Left ventricle myocardium inferior (tissue), 1 donor: Measurements from ENCODE around the gene FOXI1. TPM values are rescaled to one million over a fixed set of nuclear protein-coding genes. Genes with fewer than 3 reads are reported as not detected.

Experiments
- DNase-seq: peaks from one replicate; pipeline ENCODE4 v3.0.0-alpha.2; 2020
- H3K27ac ChIP-seq: fragments of 200-600 bp; replicated peaks from 2 replicates; pipeline ENCODE4 v1.8.0; 2021
- H3K27me3 ChIP-seq: fragments of 200-600 bp; 2 replicates; pipeline ENCODE4 v1.8.0; 2021; ENCODE audit warnings: low read depth
- H3K36me3 ChIP-seq: fragments of 200-600 bp; 2 replicates; pipeline ENCODE4 v1.8.0; 2021
- H3K4me1 ChIP-seq: fragments of 200-600 bp; 2 replicates; pipeline ENCODE4 v1.8.0; 2021
- H3K4me3 ChIP-seq: fragments of 200-600 bp; 2 replicates; pipeline ENCODE4 v1.8.0; 2021; ENCODE audit warnings: mild to moderate bottlenecking, moderate library complexity
- H3K9me3 ChIP-seq: fragments of 200-600 bp; replicated peaks from 2 replicates; pipeline ENCODE4 v1.8.0; 2021
- CTCF ChIP-seq: fragments of 200-600 bp; IDR thresholded peaks from 2 replicates; pipeline ENCODE4 v1.8.0; 2021; ENCODE audit warnings: antibody characterized with exemption, mild to moderate bottlenecking, borderline replicate concordance
- intact Hi-C: fragments of 100-400 bp; cut with micrococcal nuclease; formaldehyde crosslinking; loops from one replicate; pipeline ENCODE4 v1.11.0; 2022
- total RNA-seq: library from RNA; stranded (reverse); fragmentation: NEBNext Ultra II Directional; extraction: Animal tissue kit (Norgen Biotek cat#: 25700); gene quantifications from one replicate; pipeline ENCODE4 v1.2.1, GENCODE V29; 2021
- donor health status: DM: no; HTN: yes; CAD: no; lungs with severe emphysema.

The FOXI1 gene
- total RNA-seq, 1 donor from 2014 or later, result not detected

GRCh38 chr5:170117736-170118135 is 12.0 kb downstream of the FOXI1 start:
- DNase-seq, result no peak
- no peak overlapping the region for H3K27ac ChIP-seq
- H3K9me3 ChIP-seq, result no peaks in the 10 kb centered on the region
- H3K36me3 ChIP-seq, result no peaks in the 10 kb centered on the region
- no peaks in the 10 kb centered on the region for H3K4me1 ChIP-seq
- no peak for TF ChIP-seq CTCF
- intact Hi-C loops, result no loop called here
- no peaks in the 10 kb centered on the region for H3K27me3 ChIP-seq
- no peak overlapping the region for H3K4me3 ChIP-seq

GRCh38 chr5:170120576-170120975 is 14.9 kb downstream of the FOXI1 start:
- H3K36me3 ChIP-seq, result no peaks in the 10 kb centered on the region
- intact Hi-C loops, result no loop called here
- no peak for TF ChIP-seq CTCF

GRCh38 chr5:170121321-170121720 is 15.6 kb downstream of the FOXI1 start:
- H3K36me3 ChIP-seq, result no peaks in the 10 kb centered on the region
- TF ChIP-seq CTCF, result no peak
- H3K4me3 ChIP-seq, result no peak overlapping the region
- no peak overlapping the region for H3K27ac ChIP-seq
- peaks cover 3% of the 10 kb centered on the region for H3K27me3 ChIP-seq
- peaks cover 17% of the 10 kb centered on the region for H3K9me3 ChIP-seq
- H3K4me1 ChIP-seq, result no peaks in the 10 kb centered on the region
- no peak for DNase-seq
- intact Hi-C loops, result no loop called here

More at GRCh38 chr5:170120576-170120975, 14.9 kb downstream of the FOXI1 start:
- H3K27ac ChIP-seq, result no peak overlapping the region
- H3K27me3 ChIP-seq, result peaks cover 3% of the 10 kb centered on the region
- no peak for DNase-seq
- H3K4me3 ChIP-seq, result no peak overlapping the region
- peaks cover 10% of the 10 kb centered on the region for H3K9me3 ChIP-seq
- H3K4me1 ChIP-seq, result no peaks in the 10 kb centered on the region

- TF ChIP-seq CTCF, result no peak
- H3K4me3 ChIP-seq, result no peak overlapping the region
- H3K9me3 ChIP-seq, result peaks cover 34% of the 10 kb centered on the region
- no peaks in the 10 kb centered on the region for H3K4me1 ChIP-seq
- no peaks in the 10 kb centered on the region for H3K36me3 ChIP-seq
- H3K27ac ChIP-seq, result no peak overlapping the region
- intact Hi-C loops, result no loop called here
- DNase-seq, result no peak
- H3K27me3 ChIP-seq, result peaks cover 3% of the 10 kb centered on the region
Observed at GRCh38 chr5:170126061-170126460, 20.4 kb downstream of the FOXI1 start.

GRCh38 chr5:170126626-170127025 is 20.9 kb downstream of the FOXI1 start:
- H3K4me1 ChIP-seq, result no peaks in the 10 kb centered on the region
- peaks cover 34% of the 10 kb centered on the region for H3K9me3 ChIP-seq
- H3K4me3 ChIP-seq, result no peak overlapping the region
- H3K36me3 ChIP-seq, result no peaks in the 10 kb centered on the region
- intact Hi-C loops, result no loop called here
- no peak for DNase-seq
- TF ChIP-seq CTCF, result no peak
- H3K27me3 ChIP-seq, result peaks cover 3% of the 10 kb centered on the region
- H3K27ac ChIP-seq, result no peak overlapping the region

GRCh38 chr5:170131235-170131634 is 25.5 kb downstream of the FOXI1 start:
- no peak for DNase-seq
- H3K9me3 ChIP-seq, result peaks cover 17% of the 10 kb centered on the region
- no peaks in the 10 kb centered on the region for H3K4me1 ChIP-seq
- no peaks in the 10 kb centered on the region for H3K27me3 ChIP-seq
- intact Hi-C loops, result no loop called here
- no peak overlapping the region for H3K4me3 ChIP-seq
- no peak overlapping the region for H3K27ac ChIP-seq
- no peaks in the 10 kb centered on the region for H3K36me3 ChIP-seq
- no peak for TF ChIP-seq CTCF
